Naive thymus-derived CD4-positive, alpha-beta T cell (primary cell): Measurements from ENCODE around the gene RAB3GAP2. TPM values are rescaled to one million over a fixed set of nuclear protein-coding genes. Genes with fewer than 3 reads are reported as not detected.

Experiments used
- ATAC-seq: fragments of 150-1000 bp; cut with Tn5 transposase; 2 replicates; pipeline ENCODE4 v1.10.0; 2021; ENCODE audit warnings: mild to moderate bottlenecking, moderate library complexity
- CTCF ChIA-PET: fragments of 350-600 bp; sonication (Branson Sonifier 250); formaldehyde crosslinking; loops from one replicate; lab custom pipeline; 2021; ENCODE audit warnings: antibody characterized with exemption; lab: Charles Lee
- POLR2A ChIA-PET: fragments of 350-600 bp; sonication (Branson Sonifier 250); formaldehyde crosslinking; loops from one replicate; lab custom pipeline; 2021; ENCODE audit warnings: antibody characterized with exemption, inconsistent platforms; lab: Charles Lee
- DNase-seq, 9 donors: peaks; one replicate each; pipeline versions ENCODE4 v3.0.0 to v3.0.0-alpha.2; 2020 to 2022; ENCODE audit warnings: mixed read lengths in 1 of 9
- H3K27ac ChIP-seq: one replicate; pipeline ENCODE4 v1.7.0; 2013; ENCODE audit warnings: mild to moderate bottlenecking, low read depth, low read length, moderate library complexity
- H3K27me3 ChIP-seq, 2 donors: one replicate each; pipeline ENCODE4 v1.7.0; 2013; ENCODE audit warnings: low read length in 2 of 2, mild to moderate bottlenecking in 2 of 2, moderate library complexity in 2 of 2; ENCODE audit not compliant: control insufficient read depth in 2 of 2, insufficient read depth in 2 of 2
- H3K36me3 ChIP-seq, 3 experiments: 1 replicate in 2 of 3; 2 replicates in 1 of 3; pipeline ENCODE4 v1.7.0; 2013; ENCODE audit warnings: low read length in 3 of 3, mild to moderate bottlenecking in 3 of 3, moderate library complexity in 1 of 3; ENCODE audit not compliant: insufficient read depth in 3 of 3, control insufficient read depth in 2 of 3
- H3K4me1 ChIP-seq, 2 donors: one replicate each; pipeline ENCODE4 v1.7.0; 2013; ENCODE audit warnings: low read length in 2 of 2, mild to moderate bottlenecking in 2 of 2, moderate library complexity in 1 of 2; ENCODE audit not compliant: control insufficient read depth in 2 of 2, insufficient read depth in 2 of 2
- H3K4me3 ChIP-seq: 2 replicates; pipeline ENCODE4 v1.7.0; 2013; ENCODE audit warnings: mild to moderate bottlenecking, low read length
- H3K9me3 ChIP-seq, 3 experiments: 1 replicate in 2 of 3; 2 replicates in 1 of 3; pipeline ENCODE4 v1.7.0; 2013; ENCODE audit warnings: low read length in 3 of 3; ENCODE audit not compliant: control insufficient read depth in 2 of 3
- H3K27ac Mint-ChIP-seq, 9 donors: one replicate each; pipeline ENCODE4 v1.8.0; 2020 to 2022; ENCODE audit warnings: mixed read lengths in 9 of 9, mild to moderate bottlenecking in 8 of 9, moderate library complexity in 5 of 9, inconsistent platforms in 2 of 9
- H3K27me3 Mint-ChIP-seq, 5 donors: one replicate each; pipeline ENCODE4 v1.8.0; 2021 to 2022; ENCODE audit warnings: mixed read lengths in 5 of 5, mild to moderate bottlenecking in 1 of 5
- H3K36me3 Mint-ChIP-seq, 5 donors: one replicate each; pipeline ENCODE4 v1.8.0; 2020 to 2022; ENCODE audit warnings: mixed read lengths in 5 of 5, mild to moderate bottlenecking in 3 of 5, inconsistent platforms in 1 of 5
- H3K4me1 Mint-ChIP-seq, 7 donors: one replicate each; pipeline ENCODE4 v1.8.0; 2020 to 2022; ENCODE audit warnings: mixed read lengths in 7 of 7, mild to moderate bottlenecking in 3 of 7, inconsistent platforms in 1 of 7
- H3K4me3 Mint-ChIP-seq, 10 donors: one replicate each; pipeline ENCODE4 v1.8.0; 2020 to 2022; ENCODE audit warnings: mild to moderate bottlenecking in 10 of 10, mixed read lengths in 10 of 10, moderate library complexity in 6 of 10, inconsistent platforms in 2 of 10
- H3K9me3 Mint-ChIP-seq, 11 donors: one replicate each; pipeline ENCODE4 v1.8.0; 2020 to 2022; ENCODE audit warnings: mixed read lengths in 11 of 11, mild to moderate bottlenecking in 4 of 11, inconsistent platforms in 1 of 11, moderate library complexity in 1 of 11
- intact Hi-C, 2 donors: fragments of 100-400 bp; cut with micrococcal nuclease; formaldehyde crosslinking; loops; one replicate each; pipeline ENCODE4 v1.15.1; 2023
- polyA plus RNA-seq, 2 donors: library from polyadenylated mRNA; unstranded; fragments of 300-500 nt; fragmentation: Illumina TruSeq; gene quantifications; one replicate each; pipeline ENCODE4 v1.2.3, GENCODE V29; 2021
- total RNA-seq, 6 experiments: library from RNA in 5 of 6; stranded (reverse) in 5 of 6; gene quantifications; 1 replicate in 5 of 6; 2 replicates in 1 of 6; pipeline ENCODE4 v1.2.3 and lab custom pipeline; 2021 to 2026

RAB3GAP2 gene
- total and polyA plus RNA-seq, 7 experiments from 2014 or later, result 13.9 to 53.0 (median 46.0) TPM

GRCh38 chr1:220151454-220151853 lies 120.8 kb downstream of the RAB3GAP2 start:
- Mint-ChIP-seq H3K9me3 (no peaks in the 10 kb centered on the region), H3K27me3 (no peaks in the 10 kb centered on the region), H3K27ac (peak overlapping the region in 4 of 9 donors; percentile 20 to 63 (median 28)), H3K4me1 (peaks cover 0 to 3% (median 2%) of the 10 kb centered on the region in 7 donors), H3K36me3 (peaks cover 2 to 40% (median 11%) of the 10 kb centered on the region in 5 donors), H3K4me3 (no peak overlapping the region)
- H3K4me1 ChIP-seq, result no peaks in the 10 kb centered on the region
- ATAC-seq (no peak), DNase-seq (no peak)
- H3K27ac ChIP-seq, result no peak overlapping the region
- peaks cover 4 to 56% (median 7%) of the 10 kb centered on the region in 3 experiments for H3K36me3 ChIP-seq
- no peak overlapping the region for H3K4me3 ChIP-seq
- ChIA-PET CTCF (no interaction called here), POLR2A (no interaction called here)
- intact Hi-C loops, result no loop called here
- no peaks in the 10 kb centered on the region for H3K27me3 ChIP-seq
- H3K9me3 ChIP-seq, result no peaks in the 10 kb centered on the region

GRCh38 chr1:220149742-220150141 lies 122.5 kb downstream of the RAB3GAP2 start:
- intact Hi-C loops, result no loop called here
- DNase-seq, result no peak
- Mint-ChIP-seq H3K27me3 (no peaks in the 10 kb centered on the region), H3K4me3 (no peak overlapping the region), H3K4me1 (no peaks in the 10 kb centered on the region), H3K9me3 (no peaks in the 10 kb centered on the region), H3K36me3 (peaks cover 0 to 43% (median 16%) of the 10 kb centered on the region in 5 donors), H3K27ac (peak overlapping the region in 3 of 9 donors; percentile 36 to 46 (median 43))
- no peak overlapping the region for H3K4me3 ChIP-seq
- no peaks in the 10 kb centered on the region for H3K9me3 ChIP-seq
- CTCF ChIA-PET, result no interaction called here
- H3K4me1 ChIP-seq, result no peaks in the 10 kb centered on the region
- H3K36me3 ChIP-seq, result peaks cover 4 to 54% (median 13%) of the 10 kb centered on the region in 3 experiments
- POLR2A ChIA-PET, result no interaction called here
- H3K27me3 ChIP-seq, result no peaks in the 10 kb centered on the region
- no peak overlapping the region for H3K27ac ChIP-seq
- ATAC-seq, result no peak

GRCh38 chr1:220144051-220144450 lies 128.2 kb downstream of the RAB3GAP2 start:
- Histone ChIP-seq H3K27ac (no peak overlapping the region), H3K27me3 (no peaks in the 10 kb centered on the region), H3K4me1 (no peaks in the 10 kb centered on the region), H3K4me3 (no peak overlapping the region), H3K36me3 (peaks cover 17 to 63% (median 29%) of the 10 kb centered on the region in 3 experiments), H3K9me3 (no peaks in the 10 kb centered on the region)
- Mint-ChIP-seq H3K4me3 (no peak overlapping the region), H3K9me3 (no peaks in the 10 kb centered on the region), H3K4me1 (no peaks in the 10 kb centered on the region), H3K27ac (peak overlapping the region in 4 of 9 donors; percentile 21 to 72 (median 42)), H3K27me3 (no peaks in the 10 kb centered on the region), H3K36me3 (peaks cover 15 to 60% (median 40%) of the 10 kb centered on the region in 5 donors)
- intact Hi-C loops, result no loop called here
- DNase-seq (no peak), ATAC-seq (no peak)
- ChIA-PET CTCF (interaction anchor here (0.6 kb wide), 1 partner anchor 54 kb away, joined by 3 read pairs; the partner anchor contains the start of gene BPNT1), POLR2A (no interaction called here)

GRCh38 chr1:220139966-220140365 lies 132.3 kb downstream of the RAB3GAP2 start:
- Mint-ChIP-seq H3K36me3 (peaks cover 15 to 57% (median 36%) of the 10 kb centered on the region in 5 donors), H3K27ac (peak overlapping the region in 1 of 9 donors; percentile 17), H3K4me3 (no peak overlapping the region), H3K4me1 (peaks cover 0 to 14% (median 8%) of the 10 kb centered on the region in 7 donors), H3K27me3 (no peaks in the 10 kb centered on the region), H3K9me3 (no peaks in the 10 kb centered on the region)
- POLR2A ChIA-PET, result no interaction called here
- peaks cover 20 to 73% (median 21%) of the 10 kb centered on the region in 3 experiments for H3K36me3 ChIP-seq
- H3K27me3 ChIP-seq, result no peaks in the 10 kb centered on the region
- no peak overlapping the region for H3K27ac ChIP-seq
- no peaks in the 10 kb centered on the region for H3K9me3 ChIP-seq
- intact Hi-C loops, result no loop called here
- no peak overlapping the region for H3K4me3 ChIP-seq
- DNase-seq (no peak), ATAC-seq (no peak)
- no peaks in the 10 kb centered on the region for H3K4me1 ChIP-seq
- CTCF ChIA-PET, result no interaction called here

DNA sequence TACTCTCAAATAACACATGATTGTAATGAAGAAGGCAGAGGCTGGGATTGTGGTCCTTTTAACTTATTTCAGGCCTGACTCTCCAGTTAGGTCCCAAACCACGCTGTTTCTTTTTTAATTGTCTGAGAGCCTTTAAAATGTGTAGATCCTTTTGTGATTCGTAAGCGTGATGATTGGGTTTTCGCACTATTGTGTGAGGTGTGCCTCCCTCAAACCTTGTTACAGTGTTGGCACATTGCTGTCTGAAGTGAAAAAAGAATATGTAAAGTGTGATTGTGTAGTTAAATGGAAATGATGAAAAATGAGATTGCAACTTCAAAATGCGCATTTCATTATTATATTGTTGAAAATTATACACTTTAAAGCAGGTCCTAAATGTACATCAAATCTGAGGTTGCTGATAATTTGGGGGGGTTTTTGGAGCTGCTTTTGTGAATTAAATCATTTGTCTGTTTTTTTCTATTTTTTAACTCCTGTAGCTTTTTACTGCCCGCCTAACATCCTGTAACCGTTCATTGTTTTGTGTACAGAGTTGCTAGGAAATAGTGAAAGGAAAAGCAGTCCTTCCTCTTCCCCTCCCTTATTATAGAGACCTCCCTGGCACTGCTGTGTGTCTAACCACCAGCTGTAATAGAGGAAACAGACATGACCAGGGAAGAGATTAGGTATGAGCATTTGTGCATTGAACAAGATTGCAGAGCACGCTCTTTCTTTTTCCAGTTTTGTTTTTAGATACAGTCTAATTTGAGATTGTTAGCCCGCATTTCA lies 135.1 kb downstream of the RAB3GAP2 start:
- Histone ChIP-seq H3K27ac (peak overlapping the region; percentile 20), H3K36me3 (peaks cover 20 to 89% (median 22%) of the 10 kb centered on the region in 3 experiments), H3K27me3 (no peaks in the 10 kb centered on the region), H3K9me3 (no peaks in the 10 kb centered on the region), H3K4me1 (no peaks in the 10 kb centered on the region), H3K4me3 (no peak overlapping the region)
- intact Hi-C loops, result no loop called here
- H3K27ac Mint-ChIP-seq, result peak overlapping the region; percentile 59 to 87 (median 80)
- no peaks in the 10 kb centered on the region for H3K9me3 Mint-ChIP-seq
- H3K36me3 Mint-ChIP-seq, result peaks cover 15 to 61% (median 29%) of the 10 kb centered on the region in 5 donors
- peak in 5 of 9 donors; percentile 16 to 51 (median 23) for DNase-seq
- H3K27me3 Mint-ChIP-seq, result no peaks in the 10 kb centered on the region
- peak; percentile 91 for ATAC-seq
- peaks cover 2 to 14% (median 8%) of the 10 kb centered on the region in 7 donors for H3K4me1 Mint-ChIP-seq
- ChIA-PET POLR2A (interaction anchor here (0.7 kb wide), 1 partner anchor 32 kb away, joined by 4 read pairs; no protein-coding TSS in a partner anchor), CTCF (interaction anchor here (0.7 to 1.0 kb wide), 2 partner anchors 24 to 62 kb away, joined by 3 to 6 read pairs; no protein-coding TSS in a partner anchor)
- peak overlapping the region in 2 of 10 donors; percentile 16 to 30 for H3K4me3 Mint-ChIP-seq

- Histone ChIP-seq H3K9me3 (no peaks in the 10 kb centered on the region), H3K4me1 (no peaks in the 10 kb centered on the region), H3K27ac (no peak overlapping the region), H3K27me3 (no peaks in the 10 kb centered on the region), H3K36me3 (peaks cover 13 to 80% (median 13%) of the 10 kb centered on the region in 3 experiments), H3K4me3 (no peak overlapping the region)
- ATAC-seq, result no peak
- CTCF ChIA-PET, result interaction anchor here (0.9 kb wide), 1 partner anchor 23 kb away, joined by 3 read pairs; no protein-coding TSS in a partner anchor
- Mint-ChIP-seq H3K4me3 (no peak overlapping the region), H3K27ac (peak overlapping the region in 4 of 9 donors; percentile 28 to 83 (median 54)), H3K27me3 (no peaks in the 10 kb centered on the region), H3K36me3 (peaks cover 4 to 53% (median 21%) of the 10 kb centered on the region in 5 donors), H3K4me1 (peaks cover 5 to 17% (median 9%) of the 10 kb centered on the region in 7 donors), H3K9me3 (no peaks in the 10 kb centered on the region)
- POLR2A ChIA-PET, result no interaction called here
- intact Hi-C loops, result no loop called here
- DNase-seq, result no peak
These were observed 136.5 kb downstream of the RAB3GAP2 start for GRCh38 chr1:220135755-220136154.
